IPS-18a (cell line): ENCODE measurements around the gene DIP2C.
"Not testable (repeated sequence)": the region's sequence is repeated elsewhere in the genome, so short reads cannot be mapped to it uniquely, and the experiment has no call there.

ENCODE experiments used
- H3K27ac ChIP-seq: one replicate; pipeline ENCODE4 v1.5.1; 2013; ENCODE audit warnings: low read length
- H3K27me3 ChIP-seq: one replicate; pipeline ENCODE4 v1.6.1; 2013; ENCODE audit warnings: mild to moderate bottlenecking, low read length; ENCODE audit not compliant: control insufficient read depth, insufficient read depth
- H3K36me3 ChIP-seq: one replicate; pipeline ENCODE4 v1.6.1; 2013; ENCODE audit warnings: low read depth, low read length; ENCODE audit not compliant: control insufficient read depth
- H3K4me1 ChIP-seq: one replicate; pipeline ENCODE4 v1.6.1; 2013; ENCODE audit warnings: low read depth, low read length; ENCODE audit not compliant: control insufficient read depth
- H3K4me3 ChIP-seq: one replicate; pipeline ENCODE4 v1.5.1; 2013; ENCODE audit warnings: low read length
- H3K9ac ChIP-seq: one replicate; pipeline ENCODE4 v1.6.1; 2013; ENCODE audit warnings: mild to moderate bottlenecking, low read length, moderate library complexity
- H3K9me3 ChIP-seq: one replicate; pipeline ENCODE4 v1.6.1; 2013; ENCODE audit warnings: low read depth, low read length; ENCODE audit not compliant: control insufficient read depth

Gene DIP2C

DNA sequence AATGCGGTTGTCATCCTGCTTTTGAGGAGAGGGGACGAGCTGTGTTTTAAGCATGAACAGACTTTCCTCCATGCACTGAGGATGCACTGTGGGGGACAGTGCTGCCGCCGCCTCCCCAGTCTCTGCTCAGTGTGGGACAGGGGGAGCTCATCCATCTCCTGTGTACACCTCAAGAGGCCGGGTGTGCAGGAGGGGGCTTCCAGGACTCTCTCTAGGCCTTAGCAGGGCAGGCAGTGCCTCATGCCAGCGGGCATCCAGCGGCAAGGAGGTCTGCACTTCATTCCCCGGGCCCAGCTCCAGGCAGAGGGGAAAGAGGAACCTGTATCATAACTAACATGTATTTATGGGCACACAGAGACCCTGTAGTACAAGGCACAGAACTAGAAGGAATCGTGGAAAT is 89.7 kb downstream of the DIP2C start:
- Histone ChIP-seq H3K36me3 (no peaks in the 10 kb centered on the region), H3K9me3 (no peaks in the 10 kb centered on the region), H3K4me3 (no peak overlapping the region), H3K27me3 (no peaks in the 10 kb centered on the region), H3K4me1 (peaks cover 12% of the 10 kb centered on the region), H3K27ac (no peak overlapping the region), H3K9ac (no peak overlapping the region)

DNA sequence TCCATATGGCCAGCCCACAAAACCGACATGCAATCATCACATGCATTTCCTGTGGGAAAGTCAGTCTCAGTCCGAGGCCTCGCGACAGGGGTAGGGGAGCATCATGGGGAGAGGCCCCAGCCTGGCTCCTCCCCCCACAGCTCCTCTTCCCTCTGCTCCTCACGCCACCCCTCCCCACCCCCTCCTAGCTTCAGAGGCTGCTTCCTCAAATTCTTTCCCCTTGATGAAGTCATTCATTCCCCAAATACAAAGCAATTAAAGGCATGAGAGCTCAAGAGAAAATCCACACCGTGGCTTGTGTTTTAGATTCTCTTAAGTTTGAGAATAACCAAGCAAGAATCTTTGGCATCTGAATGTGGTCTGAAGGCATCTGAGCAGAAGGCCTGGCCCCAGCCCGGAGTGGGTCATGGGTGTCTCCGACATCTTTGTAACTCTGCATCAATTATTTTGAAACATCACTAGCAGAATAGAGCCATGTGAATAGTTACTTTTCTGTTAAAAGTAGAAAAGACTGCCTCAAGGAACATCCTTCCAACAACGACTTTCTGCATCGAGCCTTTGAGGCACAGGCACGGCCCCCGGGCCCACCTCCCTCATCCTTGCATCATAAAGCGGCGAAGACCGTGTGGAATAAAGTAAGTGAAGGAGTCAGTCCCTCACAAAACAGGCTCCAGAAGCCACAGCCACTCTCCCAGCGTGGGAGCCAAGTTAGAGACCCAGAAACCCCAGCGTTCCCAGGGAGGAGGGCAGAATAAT is 90.9 kb downstream of the DIP2C start:
- no peaks in the 10 kb centered on the region for H3K36me3 ChIP-seq
- H3K27ac ChIP-seq = no peak overlapping the region
- no peak overlapping the region for H3K4me3 ChIP-seq
- no peaks in the 10 kb centered on the region for H3K9me3 ChIP-seq
- no peak overlapping the region for H3K9ac ChIP-seq
- H3K4me1 ChIP-seq = peaks cover 12% of the 10 kb centered on the region
- H3K27me3 ChIP-seq = no peaks in the 10 kb centered on the region

DNA sequence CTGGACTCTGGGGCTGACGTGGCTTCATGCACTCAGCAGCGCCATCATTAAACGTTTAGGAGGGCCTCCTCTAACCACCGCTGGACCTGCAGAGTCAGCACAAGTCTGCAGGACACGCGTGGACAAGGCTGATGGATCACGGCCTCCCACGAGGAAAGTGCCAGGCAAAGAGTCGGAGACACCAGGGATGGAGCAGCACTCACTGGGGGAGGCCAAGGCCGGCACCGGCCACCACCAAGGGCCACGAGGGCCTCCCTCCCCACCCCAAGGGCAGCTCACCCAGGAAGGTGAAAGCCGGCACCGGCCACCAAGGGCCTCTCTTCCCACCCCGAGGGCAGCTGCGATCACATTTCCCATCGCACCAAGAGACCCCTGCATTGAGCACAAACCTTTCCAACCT is 91.5 kb downstream of the DIP2C start:
- Histone ChIP-seq H3K36me3 (no peaks in the 10 kb centered on the region), H3K4me3 (no peak overlapping the region), H3K9me3 (no peaks in the 10 kb centered on the region), H3K4me1 (peaks cover 12% of the 10 kb centered on the region), H3K27me3 (no peaks in the 10 kb centered on the region), H3K27ac (no peak overlapping the region), H3K9ac (no peak overlapping the region)

DNA sequence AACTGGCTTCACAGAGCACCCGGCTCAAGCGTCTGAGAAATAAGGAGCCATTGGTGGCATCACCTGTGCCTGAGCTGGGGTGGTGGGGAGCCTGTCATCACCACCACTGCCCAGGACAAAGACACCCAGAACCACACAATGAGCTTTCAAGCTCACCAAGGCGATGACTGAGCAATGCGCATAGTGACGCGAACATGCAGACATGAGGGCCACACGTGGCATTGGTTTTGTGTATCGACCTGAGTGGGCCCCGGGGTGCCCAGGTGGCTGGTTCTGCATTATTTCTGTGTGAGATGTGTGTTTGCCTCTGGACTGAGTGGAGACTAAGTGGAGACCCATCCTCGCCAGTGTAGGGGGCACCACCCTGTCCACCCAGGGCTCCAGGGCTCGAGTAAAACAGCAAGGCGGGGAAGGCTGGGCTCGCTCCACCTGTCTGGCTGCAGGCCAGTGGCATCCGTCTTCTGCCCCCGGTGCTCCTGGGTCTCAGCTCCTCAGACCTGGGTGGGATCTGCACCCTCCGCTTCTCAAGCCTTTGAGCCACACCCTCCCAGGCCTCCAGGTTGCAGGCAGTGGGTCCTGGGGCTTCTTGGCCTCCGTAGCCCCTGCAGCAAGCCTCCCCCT is 92.6 kb downstream of the DIP2C start:
- no peaks in the 10 kb centered on the region for H3K9me3 ChIP-seq
- no peak overlapping the region for H3K4me3 ChIP-seq
- H3K36me3 ChIP-seq = no peaks in the 10 kb centered on the region
- H3K27me3 ChIP-seq = no peaks in the 10 kb centered on the region
- peaks cover 12% of the 10 kb centered on the region for H3K4me1 ChIP-seq
- no peak overlapping the region for H3K9ac ChIP-seq
- H3K27ac ChIP-seq = no peak overlapping the region

DNA sequence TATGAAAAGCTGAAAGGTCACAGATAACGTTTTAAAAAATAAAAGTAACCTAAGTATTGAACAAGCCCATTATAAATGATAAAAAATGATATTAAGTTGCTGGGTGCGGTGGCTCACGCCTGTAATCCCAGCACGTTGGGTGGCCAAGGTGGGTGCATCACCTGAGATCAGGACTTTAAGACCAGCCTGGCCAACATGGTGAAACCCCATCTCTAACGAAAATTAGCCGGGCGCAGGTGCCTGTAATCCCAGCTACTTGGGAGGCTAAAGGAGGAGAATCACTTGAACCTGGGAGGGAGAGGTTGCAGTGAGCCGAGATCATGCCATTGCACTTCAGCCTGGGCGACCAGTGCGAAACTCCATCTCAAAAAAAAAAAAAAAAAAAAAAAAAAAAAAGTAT is 93.3 kb downstream of the DIP2C start:
- H3K9me3 ChIP-seq, H3K27ac ChIP-seq, H3K9ac ChIP-seq, H3K36me3 ChIP-seq, H3K27me3 ChIP-seq, H3K4me3 ChIP-seq: not testable (repeated sequence)
- H3K4me1 ChIP-seq = peaks cover 12% of the 10 kb centered on the region

DNA sequence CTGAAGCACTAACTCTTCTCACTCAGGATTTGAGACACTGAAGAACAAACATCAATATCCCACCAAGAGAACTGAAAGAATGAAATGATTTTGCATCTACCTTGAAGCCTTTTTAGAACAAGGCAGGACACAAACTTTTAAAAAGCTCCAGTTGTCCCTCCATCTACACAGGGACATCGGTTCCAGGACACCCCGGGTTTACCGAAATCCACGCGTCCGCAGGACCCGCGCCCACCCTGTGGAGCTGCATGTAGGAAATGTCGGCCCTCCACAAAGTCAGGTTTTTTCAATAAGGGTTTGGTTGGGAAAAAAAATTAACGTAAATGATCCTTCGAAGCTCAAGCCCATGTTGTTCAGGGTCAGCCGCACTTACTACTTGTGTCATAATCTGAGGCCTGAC is 94.0 kb downstream of the DIP2C start:
- no peaks in the 10 kb centered on the region for H3K27me3 ChIP-seq
- H3K9me3 ChIP-seq = no peaks in the 10 kb centered on the region
- peaks cover 12% of the 10 kb centered on the region for H3K4me1 ChIP-seq
- H3K4me3 ChIP-seq = no peak overlapping the region
- no peaks in the 10 kb centered on the region for H3K36me3 ChIP-seq
- no peak overlapping the region for H3K9ac ChIP-seq
- H3K27ac ChIP-seq = no peak overlapping the region

DNA sequence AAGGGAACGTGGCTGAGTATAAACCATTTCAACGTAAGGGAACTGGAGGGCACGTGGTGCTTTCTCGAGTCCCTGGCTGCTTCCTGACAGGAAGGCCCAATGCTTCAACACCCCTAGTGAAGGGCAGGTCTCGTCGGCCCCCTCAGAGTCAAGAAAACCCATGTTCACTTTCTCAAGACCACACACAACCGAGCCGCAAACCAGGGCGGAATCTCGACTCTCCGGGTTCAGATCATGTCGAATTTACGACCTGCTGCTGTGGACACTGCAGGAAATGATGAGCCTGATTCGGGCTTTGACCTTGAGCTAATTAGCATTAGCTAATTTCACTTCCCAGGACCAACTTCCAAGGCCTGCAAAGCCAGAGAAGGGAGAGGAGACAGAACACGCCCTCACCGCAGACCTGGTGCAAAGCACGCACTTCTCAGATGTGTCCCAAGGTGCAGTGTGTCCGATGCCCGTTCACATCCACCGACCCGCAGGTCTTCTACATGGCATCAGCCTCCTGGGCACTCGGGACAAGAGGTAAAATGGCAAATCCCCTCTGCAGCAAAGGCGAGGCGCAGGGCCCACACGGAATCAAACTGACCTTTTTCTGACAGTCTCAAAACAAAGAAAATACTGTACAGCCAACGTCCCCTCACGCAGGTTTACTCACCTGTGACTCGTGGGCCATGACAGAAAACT is 94.7 kb downstream of the DIP2C start:
- no peak overlapping the region for H3K27ac ChIP-seq
- H3K9me3 ChIP-seq = no peaks in the 10 kb centered on the region

DNA sequence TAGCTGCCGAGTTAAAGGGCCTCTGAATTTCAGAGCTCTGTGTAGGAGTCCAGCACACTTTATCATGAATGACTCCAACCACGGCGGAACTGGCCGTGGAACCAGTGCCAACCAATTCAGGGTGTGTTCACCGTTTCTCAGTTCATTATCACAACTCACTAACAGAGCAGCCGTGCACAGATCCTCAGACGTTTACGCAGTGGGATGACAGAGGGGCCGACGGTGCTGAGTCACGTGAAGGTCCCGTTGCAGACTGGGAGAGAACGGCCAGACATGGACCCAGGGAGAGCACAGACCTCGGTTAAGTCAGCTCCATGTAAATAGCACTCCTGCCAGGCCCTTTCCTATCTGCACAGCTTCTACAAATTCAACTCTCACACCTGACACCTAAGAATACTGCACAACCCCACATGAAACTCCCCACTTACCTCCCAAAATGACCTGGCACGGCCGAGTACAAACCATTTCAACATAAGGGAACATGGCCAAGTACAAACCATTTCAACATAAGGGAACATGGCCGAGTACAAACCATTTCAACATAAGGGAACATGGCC is 95.5 kb downstream of the DIP2C start:
- H3K4me3 ChIP-seq = no peak overlapping the region

More for the DNA sequence above, 94.7 kb downstream of the DIP2C start:
- H3K4me3 ChIP-seq = no peak overlapping the region
- no peaks in the 10 kb centered on the region for H3K36me3 ChIP-seq
- no peak overlapping the region for H3K9ac ChIP-seq
- no peaks in the 10 kb centered on the region for H3K27me3 ChIP-seq
- peaks cover 12% of the 10 kb centered on the region for H3K4me1 ChIP-seq

DNA sequence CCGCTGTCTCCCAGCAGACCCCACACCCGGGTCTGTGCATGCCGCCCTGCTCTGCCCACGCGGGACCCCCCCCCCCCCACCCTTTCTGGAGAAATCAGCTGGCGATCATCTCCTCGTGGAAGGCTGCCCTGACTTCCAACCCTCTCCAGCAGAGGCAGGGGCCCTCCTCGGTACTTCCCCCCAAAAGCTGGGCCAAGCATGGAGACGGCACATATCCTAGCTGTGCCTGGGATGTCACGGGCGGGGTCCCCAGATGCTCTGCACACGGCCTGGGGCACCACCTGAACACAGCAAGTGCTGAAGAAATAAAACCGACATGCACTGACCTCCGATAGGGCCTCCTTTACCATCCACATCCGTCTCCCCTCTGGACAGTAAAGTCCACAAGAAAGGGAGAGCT is 96.0 kb downstream of the DIP2C start:
- no peaks in the 10 kb centered on the region for H3K27me3 ChIP-seq
- H3K4me1 ChIP-seq = peaks cover 3% of the 10 kb centered on the region
- H3K36me3 ChIP-seq = no peaks in the 10 kb centered on the region
- no peak overlapping the region for H3K27ac ChIP-seq
- no peaks in the 10 kb centered on the region for H3K9me3 ChIP-seq
- H3K4me3 ChIP-seq = no peak overlapping the region
- no peak overlapping the region for H3K9ac ChIP-seq

More for the DNA sequence above, 95.5 kb downstream of the DIP2C start:
- Histone ChIP-seq H3K36me3 (no peaks in the 10 kb centered on the region), H3K27me3 (no peaks in the 10 kb centered on the region), H3K9me3 (no peaks in the 10 kb centered on the region), H3K27ac (no peak overlapping the region), H3K4me1 (peaks cover 9% of the 10 kb centered on the region), H3K9ac (no peak overlapping the region)

DNA sequence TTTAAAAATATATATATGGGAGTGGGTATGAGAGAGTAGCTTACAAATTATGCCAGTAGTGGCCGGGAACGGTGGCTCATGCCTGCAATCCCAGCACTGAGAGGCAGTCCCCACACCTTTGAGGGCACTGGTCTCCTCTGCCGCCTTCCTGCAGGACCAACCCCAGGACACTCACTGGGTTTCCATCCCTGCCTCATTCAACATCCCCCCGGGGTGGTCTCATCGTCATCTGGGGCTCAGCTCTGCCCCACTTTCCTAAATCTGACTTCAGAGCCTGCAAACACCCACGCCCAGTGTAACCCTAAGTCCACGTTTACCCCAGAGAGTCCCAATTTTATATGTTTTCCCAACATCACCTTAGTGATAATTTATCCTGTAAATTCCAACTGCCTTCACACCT is 96.5 kb downstream of the DIP2C start:
- no peaks in the 10 kb centered on the region for H3K27me3 ChIP-seq
- H3K4me1 ChIP-seq = no peaks in the 10 kb centered on the region
- no peak overlapping the region for H3K9ac ChIP-seq
- no peaks in the 10 kb centered on the region for H3K9me3 ChIP-seq
- no peaks in the 10 kb centered on the region for H3K36me3 ChIP-seq
- H3K4me3 ChIP-seq = no peak overlapping the region
- H3K27ac ChIP-seq = no peak overlapping the region

DNA sequence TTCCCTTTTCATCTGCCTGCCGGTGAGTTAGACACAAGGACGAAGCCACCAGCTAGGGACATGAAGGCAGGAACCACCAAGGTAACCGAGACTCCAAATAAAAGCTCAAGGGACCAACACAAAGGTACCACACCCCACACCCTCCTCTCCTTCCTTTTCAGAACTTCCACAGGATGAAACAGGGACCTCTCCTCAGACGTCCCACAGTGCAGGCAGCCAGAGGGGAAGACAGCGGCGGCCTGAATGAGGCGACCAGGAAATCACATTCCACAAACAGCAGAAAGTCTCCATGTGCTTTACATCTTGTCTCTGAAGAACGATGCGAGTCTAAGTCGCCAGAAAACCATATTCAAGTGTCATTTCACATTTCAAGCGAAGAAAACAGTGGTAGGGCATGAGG is 97.8 kb downstream of the DIP2C start:
- no peaks in the 10 kb centered on the region for H3K9me3 ChIP-seq
- no peak overlapping the region for H3K9ac ChIP-seq
- no peaks in the 10 kb centered on the region for H3K36me3 ChIP-seq
- H3K27me3 ChIP-seq = no peaks in the 10 kb centered on the region
- no peaks in the 10 kb centered on the region for H3K4me1 ChIP-seq
- no peak overlapping the region for H3K4me3 ChIP-seq
- H3K27ac ChIP-seq = no peak overlapping the region
